HG03025 (cell line): Measurements from ENCODE around the gene MN1.

ENCODE experiments used
- ATAC-seq: cut with Tn5 transposase; IDR thresholded peaks from one replicate; pipeline ENCODE4 v1.9.1; 2021; ENCODE audit warnings: mild to moderate bottlenecking, moderate library complexity; ENCODE audit not compliant: unreplicated experiment, low FRiP score

MN1 gene

DNA sequence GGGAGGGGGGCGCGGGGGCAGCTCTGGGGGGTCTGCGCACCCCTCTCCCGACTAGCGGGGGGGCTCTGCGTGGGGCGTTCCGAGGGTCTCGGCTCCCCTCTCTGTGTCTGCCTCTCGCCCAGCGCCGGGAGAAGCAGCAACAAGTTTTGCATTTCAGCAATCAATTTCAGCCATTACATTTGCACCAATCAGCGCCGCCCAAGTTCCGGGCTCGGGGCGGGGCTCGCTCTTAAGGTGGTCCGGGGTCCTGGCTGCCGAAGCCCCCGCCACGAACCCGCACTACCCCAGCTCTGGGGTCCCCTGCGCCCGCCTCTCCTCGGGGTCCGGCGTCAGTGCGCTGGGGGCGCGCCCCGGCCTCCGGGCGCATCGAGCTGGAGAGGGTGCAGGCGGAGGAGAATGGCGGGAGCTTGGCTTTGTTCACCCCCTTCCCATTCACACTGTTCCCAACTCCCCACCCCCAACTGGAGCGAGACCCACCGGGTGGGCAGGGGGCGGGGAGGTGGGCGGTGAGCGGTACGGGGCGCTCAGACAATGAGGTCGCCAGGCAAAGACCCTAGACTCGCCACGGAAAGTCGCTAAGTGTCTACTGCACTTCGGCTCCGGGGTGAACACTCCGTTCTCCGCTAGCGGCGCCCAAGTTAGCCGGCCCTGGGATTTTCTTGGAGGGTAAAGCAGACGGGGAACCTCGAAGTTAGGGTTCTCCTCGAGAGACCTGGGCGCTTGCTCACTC is at the start of gene MN1:
Gene MN1, minus strand, starts transcription at position 141 of the 730 bp plus-strand sequence. CDS start 1,213 bp downstream, outside the sequence.
- ATAC-seq: no peak

DNA sequence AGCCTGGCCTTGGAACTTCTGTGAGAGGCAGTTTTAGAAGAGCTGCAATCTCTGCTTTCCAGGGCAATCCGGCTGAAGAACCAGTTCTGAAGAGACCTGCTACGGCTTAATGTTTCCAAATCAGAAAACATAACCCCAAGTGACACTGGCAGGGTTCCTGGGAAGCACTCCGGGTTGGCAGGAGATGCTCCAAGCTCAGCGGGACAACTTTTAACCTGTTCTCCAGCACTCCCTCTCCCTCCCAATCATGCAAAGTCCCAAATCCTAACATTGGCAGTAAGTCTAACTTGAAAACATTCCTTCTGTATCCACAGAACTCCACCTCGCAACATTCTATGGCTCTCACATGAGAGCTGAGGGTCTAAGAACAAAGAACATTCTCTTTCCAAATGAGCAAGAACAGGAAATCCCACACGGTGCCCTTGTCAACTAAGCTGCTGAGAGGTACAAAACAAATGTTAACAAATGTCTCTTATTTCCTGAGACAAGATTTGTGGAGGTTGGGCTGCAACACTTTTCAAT is 48.5 kb upstream of the MN1 start:
- no peak for ATAC-seq

GRCh38 chr22:27848005-27848404 is 46.4 kb upstream of the MN1 start:
- ATAC-seq: no peak

DNA sequence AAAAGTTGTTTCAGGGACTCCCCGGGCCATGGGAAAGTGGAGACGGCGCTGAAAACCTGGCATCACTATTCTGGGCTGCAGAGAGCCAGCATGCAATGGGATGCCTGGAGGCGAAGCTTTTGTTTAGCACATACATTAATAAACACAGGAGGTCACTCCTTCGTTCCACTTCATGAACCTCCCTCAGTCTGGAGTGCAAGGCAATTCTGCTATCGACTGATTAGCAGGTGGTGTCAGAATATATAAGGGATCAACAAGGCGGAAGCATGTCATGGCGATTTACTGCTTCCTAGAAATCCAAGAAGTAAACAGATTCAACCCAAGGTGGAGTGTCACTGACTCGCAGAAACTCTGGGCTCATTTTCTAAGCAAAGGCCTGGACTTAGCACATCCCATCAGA is 45.4 kb upstream of the MN1 start:
- no peak for ATAC-seq

GRCh38 chr22:27846248-27846757 is 44.7 kb upstream of the MN1 start:
- no peak for ATAC-seq

DNA sequence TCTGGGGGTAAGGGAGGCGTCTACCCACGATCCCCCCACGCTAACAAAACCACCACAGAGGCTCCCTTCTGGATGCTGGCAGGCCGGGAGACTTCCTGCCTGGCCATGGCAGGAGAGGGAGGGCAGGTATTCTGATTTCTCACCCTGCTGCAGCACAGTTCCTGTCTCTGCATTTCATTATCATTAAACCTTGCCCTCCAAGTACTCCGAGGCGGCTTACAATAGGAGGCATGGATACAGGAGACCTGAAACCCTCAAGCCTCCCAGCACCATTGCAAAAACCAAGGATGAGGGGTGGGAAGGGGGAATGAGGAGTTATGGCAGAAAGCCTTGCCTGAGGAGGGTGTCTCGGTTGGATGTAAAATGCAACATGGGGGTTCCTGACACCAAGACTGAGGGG is 44.1 kb upstream of the MN1 start:
- no peak for ATAC-seq

- ATAC-seq: no peak
Measured at GRCh38 chr22:27844656-27845591, 43.4 kb upstream of the MN1 start.

GRCh38 chr22:27844256-27844655 is 42.7 kb upstream of the MN1 start:
- ATAC-seq: no peak

DNA sequence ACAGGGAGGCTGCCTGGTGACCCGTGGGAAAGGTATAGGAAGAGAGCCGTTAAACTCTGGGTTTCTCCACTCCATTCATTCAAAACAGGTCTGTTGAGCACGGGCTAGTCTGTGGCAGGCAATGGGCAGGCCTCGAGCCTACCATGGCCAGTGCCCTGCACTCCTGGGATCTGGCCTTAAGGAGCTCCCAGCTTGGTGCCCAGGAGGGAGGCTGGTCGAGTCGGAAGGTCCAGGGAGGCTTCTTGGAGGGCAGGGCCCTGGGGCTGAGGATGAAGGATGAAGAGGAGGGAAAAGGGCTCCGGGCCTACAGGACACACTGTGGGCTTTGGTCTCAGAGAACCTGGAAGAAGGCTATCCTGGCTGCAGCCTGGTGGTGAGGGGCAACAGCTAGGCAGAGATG is 41.9 kb upstream of the MN1 start:
- no peak for ATAC-seq

DNA sequence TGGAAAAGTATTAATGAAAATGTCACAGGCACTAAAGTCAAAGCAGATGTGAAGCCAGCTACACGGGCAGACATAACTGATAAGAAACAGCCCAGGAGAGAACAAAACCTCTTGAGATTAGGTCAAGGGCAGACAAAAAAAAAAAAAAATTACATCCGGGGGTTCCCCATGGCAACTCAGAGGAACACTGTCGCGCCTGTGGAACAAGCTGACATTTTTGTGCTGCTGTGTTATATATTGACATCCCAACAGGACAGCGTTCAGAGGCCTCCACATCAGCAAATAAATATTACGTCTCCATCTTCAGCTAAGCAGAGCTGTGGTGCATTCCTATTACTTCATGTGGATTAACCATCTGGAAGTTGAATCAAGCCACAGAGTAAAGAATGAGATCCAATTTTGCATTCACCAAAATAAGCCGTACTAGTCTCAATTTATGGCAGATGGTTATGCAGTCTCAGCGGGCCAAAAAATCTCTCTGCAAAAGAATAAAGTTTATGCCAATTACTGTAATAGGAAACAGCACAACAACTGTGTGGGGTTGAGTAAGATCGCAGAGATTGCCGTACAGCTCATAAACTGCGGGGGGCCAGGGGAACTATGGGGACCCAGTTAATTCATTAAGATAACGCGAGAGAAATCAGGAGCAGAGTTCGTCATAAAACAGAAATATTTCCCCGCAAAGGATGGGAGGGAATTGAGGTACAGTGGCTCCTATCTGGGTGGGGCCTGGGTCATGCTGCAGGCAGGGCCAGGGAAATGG is 41.3 kb upstream of the MN1 start:
- no peak for ATAC-seq

GRCh38 chr22:27842201-27842600 is 40.6 kb upstream of the MN1 start:
- ATAC-seq: no peak

- no peak for ATAC-seq
Measured at GRCh38 chr22:27840436-27840835, 38.9 kb upstream of the MN1 start.

GRCh38 chr22:27839057-27839660 is 37.6 kb upstream of the MN1 start:
- no peak for ATAC-seq

- no peak for ATAC-seq
Measured at GRCh38 chr22:27836181-27836580, 34.6 kb upstream of the MN1 start.

DNA sequence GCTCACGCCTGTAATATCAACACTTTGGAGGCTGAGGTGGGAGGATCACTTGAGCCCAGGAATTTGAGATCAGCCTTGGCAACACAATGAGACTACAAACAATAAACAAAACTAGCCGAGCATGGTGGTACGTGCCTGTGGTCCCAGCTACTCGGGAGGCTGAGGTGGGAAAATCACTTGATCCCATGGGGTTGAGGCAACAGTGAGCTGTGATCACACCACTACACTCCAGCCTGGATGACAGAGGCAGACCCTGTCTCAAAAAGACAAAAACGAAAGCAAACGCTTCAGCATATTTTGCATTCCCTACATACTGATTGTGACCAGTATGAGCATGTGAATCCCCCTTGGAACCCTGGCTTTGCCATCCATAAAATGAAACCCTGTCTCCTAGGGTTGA is 33.9 kb upstream of the MN1 start:
- no peak for ATAC-seq

- ATAC-seq: no peak
Measured at GRCh38 chr22:27834364-27835185, 33.0 kb upstream of the MN1 start.

DNA sequence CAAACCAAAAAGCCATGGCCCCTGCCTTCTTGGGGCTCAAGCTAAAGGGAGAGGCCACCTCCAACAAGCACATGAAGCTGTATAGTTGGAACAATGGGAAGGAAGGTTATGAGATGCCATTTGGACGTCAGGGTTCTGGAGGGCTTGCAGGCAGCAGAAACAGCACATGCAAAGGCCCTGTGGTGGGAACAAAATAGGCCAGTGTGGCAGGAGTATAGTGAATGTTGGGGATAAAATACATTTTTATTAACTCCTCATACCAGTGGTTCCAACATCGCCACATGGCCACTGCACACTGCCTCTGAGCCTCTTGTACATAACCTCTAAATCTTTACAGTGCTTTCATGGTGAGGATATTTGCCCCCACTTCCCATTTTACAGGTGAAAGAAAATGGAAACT is 32.2 kb upstream of the MN1 start:
- ATAC-seq: no peak

DNA sequence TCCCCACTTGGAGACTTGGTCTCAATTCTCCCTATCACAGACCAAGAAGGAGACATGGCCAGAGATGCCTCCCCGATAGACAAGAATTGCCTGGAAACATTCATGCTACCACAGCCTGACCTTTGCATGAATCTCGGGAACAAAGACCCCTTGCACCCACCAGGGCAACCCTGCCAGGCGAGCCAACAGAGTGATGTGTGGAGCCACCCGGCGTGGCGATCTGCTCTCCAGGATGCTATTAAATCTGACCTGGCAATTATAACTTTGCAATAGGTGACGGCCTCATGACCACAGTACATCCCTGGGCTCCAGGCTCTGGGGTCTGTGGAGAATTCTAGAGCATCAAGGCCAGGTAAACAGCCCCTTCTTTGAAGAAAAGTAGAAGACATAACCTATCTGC is 31.1 kb upstream of the MN1 start:
- ATAC-seq: no peak

GRCh38 chr22:27829620-27830019 is 28.1 kb upstream of the MN1 start:
- no peak for ATAC-seq
